Stimulated activated CD8-positive, alpha-beta memory T cell treated with anti-CD3 and anti-CD28 coated beads, Interleukin-15, amount 100 ng/mL, for 1 hour (primary cell): ENCODE measurements around the gene SNX20.

ENCODE experiments used
- DNase-seq: peaks from one replicate; pipeline ENCODE4 v3.0.0-alpha.2; 2020; ENCODE audit warnings: low read depth

Gene SNX20

GRCh38 chr16:50705436-50706110, 24.5 kb upstream of the SNX20 start:
- DNase-seq, result no peak

GRCh38 chr16:50704245-50704644, 23.1 kb upstream of the SNX20 start:
- no peak for DNase-seq

GRCh38 chr16:50702725-50703124, 21.6 kb upstream of the SNX20 start:
- no peak for DNase-seq

DNA sequence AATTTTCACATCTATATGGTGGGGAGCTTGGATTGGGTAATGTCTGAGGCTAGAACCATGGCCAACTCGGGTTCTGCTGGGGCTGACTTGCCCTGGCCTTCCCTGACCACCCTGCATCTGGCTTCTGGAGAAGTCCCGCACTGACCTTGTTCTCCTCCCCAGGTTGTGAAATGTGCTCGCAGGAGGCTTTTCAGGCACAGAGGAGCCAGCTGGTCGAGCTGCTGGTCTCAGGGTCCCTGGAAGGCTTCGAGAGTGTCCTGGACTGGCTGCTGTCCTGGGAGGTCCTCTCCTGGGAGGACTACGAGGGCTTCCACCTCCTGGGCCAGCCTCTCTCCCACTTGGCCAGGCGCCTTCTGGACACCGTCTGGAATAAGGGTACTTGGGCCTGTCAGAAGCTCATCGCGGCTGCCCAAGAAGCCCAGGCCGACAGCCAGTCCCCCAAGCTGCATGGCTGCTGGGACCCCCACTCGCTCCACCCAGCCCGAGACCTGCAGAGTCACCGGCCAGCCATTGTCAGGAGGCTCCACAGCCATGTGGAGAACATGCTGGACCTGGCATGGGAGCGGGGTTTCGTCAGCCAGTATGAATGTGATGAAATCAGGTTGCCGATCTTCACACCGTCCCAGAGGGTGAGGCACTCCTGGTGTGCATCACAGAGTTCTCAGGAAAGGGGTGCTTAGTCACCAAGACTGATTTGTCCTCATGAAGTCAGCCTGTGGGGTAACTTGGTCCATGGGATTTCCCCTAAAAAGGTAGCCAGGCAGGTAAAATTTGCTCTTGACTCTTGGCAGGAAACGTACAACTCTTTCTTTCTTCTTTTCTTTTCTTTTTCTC, 18.4 kb upstream of the SNX20 start:
- DNase-seq, result no peak

GRCh38 chr16:50697881-50698767, 17.0 kb upstream of the SNX20 start:
- DNase-seq, result no peak

- no peak for DNase-seq
These were observed 16.3 kb upstream of the SNX20 start for GRCh38 chr16:50697421-50697715.

GRCh38 chr16:50696575-50697420, 15.7 kb upstream of the SNX20 start:
- no peak for DNase-seq

- no peak for DNase-seq
These were observed 15.0 kb upstream of the SNX20 start for GRCh38 chr16:50696126-50696525.

DNA sequence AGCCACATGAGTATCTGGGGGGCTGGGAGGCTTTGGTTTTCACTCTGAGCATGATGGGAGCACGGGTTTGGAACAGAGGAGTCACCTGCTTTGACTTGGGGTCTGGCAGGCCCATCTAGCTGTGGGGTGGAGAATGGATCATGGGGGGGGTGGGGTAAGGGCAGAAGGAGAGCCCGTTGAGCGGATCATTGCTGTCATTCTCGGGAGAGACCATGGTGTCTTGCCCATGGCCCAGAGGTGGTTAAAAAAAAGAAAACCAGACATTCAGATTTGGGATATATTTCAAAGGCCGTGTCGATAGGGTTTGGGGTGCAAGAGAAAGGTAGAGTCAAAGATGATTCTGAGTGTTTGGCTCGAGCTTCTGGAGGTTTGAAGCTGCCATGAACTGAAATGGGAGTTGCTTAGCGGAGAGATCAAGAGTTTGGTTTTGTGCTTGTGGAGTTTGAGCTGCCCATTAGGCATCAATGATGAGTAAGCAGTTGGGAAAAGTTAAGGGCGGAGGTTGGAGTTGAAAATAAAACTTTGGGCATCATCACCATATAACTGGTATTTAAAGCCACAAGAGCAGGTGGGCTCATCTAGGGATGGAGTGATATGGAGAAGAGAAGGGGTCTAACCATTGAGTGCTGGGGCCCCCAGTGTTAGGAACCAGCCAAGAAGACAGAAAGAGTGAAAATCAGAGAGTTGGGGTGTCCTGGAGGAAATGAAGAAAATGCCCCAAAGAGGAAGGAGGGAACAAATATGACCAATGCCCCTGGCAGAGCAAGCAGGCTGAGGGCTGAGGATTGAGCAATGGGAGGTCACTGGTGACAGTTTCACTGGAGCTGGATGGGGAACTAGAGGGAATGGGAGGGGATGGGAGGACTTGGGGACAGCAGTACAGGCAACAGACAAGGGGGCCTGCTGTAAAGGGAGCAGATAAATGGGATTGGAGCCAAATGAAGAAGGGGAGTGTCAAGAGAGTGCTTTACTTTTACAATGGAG, 14.2 kb upstream of the SNX20 start:
- no peak for DNase-seq

GRCh38 chr16:50694206-50694605, 13.1 kb upstream of the SNX20 start:
- DNase-seq, result no peak

DNA sequence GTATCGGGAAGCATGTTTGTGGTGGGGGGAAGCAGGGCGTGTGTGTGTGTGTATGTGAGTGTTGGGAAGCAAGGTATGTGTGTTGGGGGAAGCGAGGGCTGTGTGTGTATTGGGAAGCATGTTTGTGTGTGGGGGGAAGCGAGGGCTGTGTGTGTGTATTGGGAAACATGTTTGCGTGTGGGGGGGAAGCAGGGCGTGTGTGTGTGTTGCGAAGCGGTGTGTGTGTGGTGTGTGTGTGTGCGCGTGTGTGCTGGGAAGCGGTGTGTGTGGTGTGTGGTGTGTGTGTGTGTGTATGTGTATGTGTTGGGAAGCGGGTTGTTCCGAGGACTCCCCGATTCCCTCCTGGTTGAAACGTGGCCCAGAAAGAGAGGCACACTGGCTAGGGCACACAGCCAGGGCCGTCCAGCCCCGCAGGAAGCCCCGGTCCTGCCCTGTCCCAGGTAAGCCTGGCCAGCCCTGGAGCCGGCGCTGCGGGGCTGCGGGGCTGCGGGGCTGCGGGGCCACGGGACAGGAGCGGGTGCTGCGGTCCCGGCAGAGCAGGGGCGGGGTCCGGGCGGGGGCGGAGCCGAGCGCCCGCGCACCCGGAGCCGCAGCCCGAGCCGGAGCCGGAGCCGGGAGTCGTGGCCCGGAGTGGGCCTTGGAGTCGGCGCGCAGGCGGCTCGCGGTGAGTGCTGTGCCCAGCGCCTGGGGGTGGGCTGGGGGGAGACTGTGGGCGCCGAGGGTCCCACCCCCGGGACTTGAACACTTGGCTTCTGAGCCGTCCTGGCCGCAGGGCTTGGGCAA, 12.1 kb upstream of the SNX20 start, which contains the start of gene NOD2:
NOD2 (plus strand) TSS at position 608 of the 783 bp plus-strand sequence. CDS start 5,890 bp downstream, outside the sequence.
- DNase-seq, result no peak

GRCh38 chr16:50692644-50692998, 11.5 kb upstream of the SNX20 start:
- DNase-seq, result no peak

GRCh38 chr16:50690177-50690576, 9.1 kb upstream of the SNX20 start:
- DNase-seq, result no peak

DNA sequence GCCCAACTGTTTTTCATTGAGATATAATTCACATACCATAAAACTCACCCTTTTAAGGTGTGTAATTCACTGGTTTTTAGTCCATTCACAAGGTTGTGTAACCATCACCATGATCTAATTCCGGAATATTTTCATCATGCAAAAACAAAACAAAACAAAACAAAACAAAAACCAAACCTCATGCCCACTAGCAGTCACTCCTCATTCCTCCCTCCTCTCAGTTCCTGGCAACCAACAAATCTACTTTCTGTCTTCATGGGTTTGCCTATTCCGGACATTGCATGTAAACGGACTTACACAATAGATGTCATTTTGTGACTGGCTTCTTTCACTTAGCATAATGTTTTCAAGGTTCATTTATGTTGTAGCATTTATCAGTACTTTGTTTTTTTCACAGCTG, 7.8 kb upstream of the SNX20 start:
- no peak for DNase-seq

- no peak for DNase-seq
These were observed 7.0 kb upstream of the SNX20 start for GRCh38 chr16:50688083-50688482.

- DNase-seq, result no peak
These were observed 4.5 kb upstream of the SNX20 start for GRCh38 chr16:50685462-50686063.

GRCh38 chr16:50684823-50685461, 3.8 kb upstream of the SNX20 start:
- no peak for DNase-seq

GRCh38 chr16:50683689-50684374, 2.7 kb upstream of the SNX20 start:
- DNase-seq, result peak; percentile 27
